Measurements from ENCODE around the gene PRKCB.
"Not testable (repeated sequence)": the region's sequence is repeated elsewhere in the genome, so short reads cannot be mapped to it uniquely, and the experiment has no call there.

The PRKCB gene

GRCh38 chr16:24053099-24053946 is 217.5 kb downstream of the PRKCB start:
- no peak for DNase-seq

GRCh38 chr16:24054741-24055491 is 219.1 kb downstream of the PRKCB start:
- DNase-seq: no peak

GRCh38 chr16:24062270-24062817 is 226.6 kb downstream of the PRKCB start:
- DNase-seq: no peak

GRCh38 chr16:24069036-24069590 is 233.3 kb downstream of the PRKCB start:
- no peak for DNase-seq

- no peak for DNase-seq
These were observed 235.1 kb downstream of the PRKCB start for GRCh38 chr16:24070851-24071250.

- DNase-seq: no peak
These were observed 236.0 kb downstream of the PRKCB start for GRCh38 chr16:24071666-24072360.

GRCh38 chr16:24073321-24073720 is 237.5 kb downstream of the PRKCB start:
- DNase-seq: no peak

- no peak for DNase-seq
These were observed 238.8 kb downstream of the PRKCB start for GRCh38 chr16:24074574-24074973.

GRCh38 chr16:24075302-24075701 is 239.5 kb downstream of the PRKCB start:
- DNase-seq: no peak

- no peak for DNase-seq
These were observed 240.3 kb downstream of the PRKCB start for GRCh38 chr16:24075931-24076716.

- no peak for DNase-seq
These were observed 241.5 kb downstream of the PRKCB start for GRCh38 chr16:24077292-24077691.

- DNase-seq: no peak
These were observed 242.2 kb downstream of the PRKCB start for GRCh38 chr16:24077966-24078365.

- no peak for DNase-seq
These were observed 249.9 kb downstream of the PRKCB start for GRCh38 chr16:24085666-24086065.

- no peak for DNase-seq
These were observed 252.2 kb downstream of the PRKCB start for GRCh38 chr16:24087891-24088410.

- no peak for DNase-seq
These were observed 253.0 kb downstream of the PRKCB start for GRCh38 chr16:24088767-24089166.

GRCh38 chr16:24091125-24091524 is 255.3 kb downstream of the PRKCB start:
- DNase-seq: no peak

- no peak for DNase-seq
These were observed 257.3 kb downstream of the PRKCB start for GRCh38 chr16:24093049-24093448.

- no peak for DNase-seq
These were observed 258.9 kb downstream of the PRKCB start for GRCh38 chr16:24094660-24095059.

- DNase-seq: no peak
These were observed 263.1 kb downstream of the PRKCB start for GRCh38 chr16:24098896-24099295.

GRCh38 chr16:24101431-24101830 is 265.6 kb downstream of the PRKCB start:
- DNase-seq: no peak

- peak; percentile 21 for DNase-seq
These were observed 266.5 kb downstream of the PRKCB start for GRCh38 chr16:24102209-24102660.

- not testable (repeated sequence) for DNase-seq
These were observed 269.7 kb downstream of the PRKCB start for GRCh38 chr16:24105471-24105870.
